GM18511 (cell line): ENCODE measurements around the gene PDGFC.

Experiments
- ATAC-seq: cut with Tn5 transposase; IDR thresholded peaks from one replicate; pipeline ENCODE4 v1.9.1; 2021; ENCODE audit warnings: mild to moderate bottlenecking, moderate library complexity; ENCODE audit not compliant: unreplicated experiment

PDGFC gene

GRCh38 chr4:156975686-156976085, 4.1 kb upstream of the PDGFC start:
- ATAC-seq: no peak

- no peak for ATAC-seq
Observed at GRCh38 chr4:156974264-156974663, 2.7 kb upstream of the PDGFC start.

DNA sequence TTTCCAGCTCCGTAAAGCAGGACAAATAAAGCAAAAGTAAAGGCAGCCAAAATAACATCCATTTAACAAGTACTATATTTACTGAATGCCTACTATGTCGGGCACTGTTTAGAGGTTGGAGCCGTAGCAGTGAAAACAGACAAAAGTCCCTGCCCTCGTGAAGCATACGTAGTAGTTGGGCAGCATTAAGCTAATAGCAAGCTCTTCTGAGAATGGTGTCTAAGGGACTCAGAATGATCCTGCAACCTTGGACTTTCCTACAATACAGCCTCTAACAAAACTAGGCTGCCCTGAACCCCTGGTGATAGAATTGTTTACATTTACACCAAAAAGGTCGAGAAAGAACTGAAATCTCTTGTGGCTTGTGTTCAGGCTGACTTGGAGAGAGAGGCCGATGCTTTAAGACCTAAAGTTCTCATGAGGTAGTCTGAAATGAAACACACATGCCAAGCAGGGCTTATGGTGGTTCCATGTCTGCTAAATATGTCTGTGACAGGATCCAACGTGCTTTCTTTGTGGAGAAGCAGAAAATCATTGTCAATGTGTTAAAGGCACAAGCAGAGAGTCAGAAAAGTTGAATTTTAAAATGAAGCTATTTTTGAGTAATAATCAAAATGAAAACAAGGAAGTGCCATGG, 898 bp upstream of the PDGFC start:
- ATAC-seq: no peak

DNA sequence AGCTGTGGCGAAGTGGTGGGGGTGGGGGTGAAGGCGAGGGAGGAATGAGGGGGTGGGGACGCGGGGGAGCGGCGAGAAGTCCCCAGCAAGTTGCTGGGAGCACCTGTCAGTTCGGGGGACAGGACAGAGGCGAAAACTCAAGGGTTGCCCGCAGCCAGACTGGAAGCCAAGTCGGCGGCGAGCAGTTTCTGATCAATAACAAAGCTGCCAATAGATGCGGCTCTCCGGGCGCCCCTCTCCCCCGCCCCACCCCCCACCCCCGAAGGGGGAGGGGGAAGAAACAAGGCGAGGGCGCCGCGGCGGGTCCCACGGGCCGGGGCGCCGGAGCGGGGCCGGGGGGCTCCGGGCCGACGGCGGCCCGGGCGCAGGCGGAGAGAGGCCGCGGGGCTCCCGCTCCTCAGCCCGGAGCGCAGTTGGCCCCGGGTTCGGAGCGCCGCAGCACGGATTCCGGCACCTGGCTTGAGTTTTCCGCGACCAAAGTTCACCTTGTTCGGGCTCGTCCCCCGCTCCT, 379 bp downstream of the PDGFC start:
- no peak for ATAC-seq

DNA sequence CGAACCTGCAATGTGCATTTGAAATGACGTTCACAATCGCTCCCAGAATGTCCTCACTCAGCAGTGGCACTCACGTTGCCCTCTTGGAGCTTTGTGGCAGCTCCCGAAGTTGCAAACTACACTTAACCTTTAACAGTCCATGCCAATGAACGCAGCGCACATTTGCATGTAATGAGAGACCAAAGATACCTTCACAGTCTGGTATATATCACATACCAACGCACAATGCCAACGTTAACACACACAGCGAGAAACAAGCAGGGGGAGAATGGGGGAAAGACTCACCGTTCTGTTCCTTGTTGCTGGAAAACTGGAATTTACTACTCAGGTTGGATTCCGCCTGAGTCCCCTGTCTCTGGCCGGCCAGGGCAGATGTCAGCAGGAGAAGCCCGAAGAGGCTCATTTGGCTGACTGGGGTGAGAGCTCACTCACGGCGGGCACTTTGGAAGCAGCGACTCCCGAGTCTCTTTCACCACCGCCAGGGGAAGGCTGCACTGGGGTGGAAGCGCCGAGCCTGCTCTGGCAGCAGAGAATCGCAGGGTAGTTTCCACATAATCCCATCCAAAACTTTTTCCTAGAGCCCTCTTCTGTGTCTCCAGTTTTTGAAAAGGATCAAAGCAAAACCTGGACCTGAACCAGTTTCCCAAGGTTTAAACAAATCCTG, 966 bp downstream of the PDGFC start:
- peak; percentile 26 for ATAC-seq

- no peak for ATAC-seq
Observed at GRCh38 chr4:156969911-156970310, 1.7 kb downstream of the PDGFC start.

DNA sequence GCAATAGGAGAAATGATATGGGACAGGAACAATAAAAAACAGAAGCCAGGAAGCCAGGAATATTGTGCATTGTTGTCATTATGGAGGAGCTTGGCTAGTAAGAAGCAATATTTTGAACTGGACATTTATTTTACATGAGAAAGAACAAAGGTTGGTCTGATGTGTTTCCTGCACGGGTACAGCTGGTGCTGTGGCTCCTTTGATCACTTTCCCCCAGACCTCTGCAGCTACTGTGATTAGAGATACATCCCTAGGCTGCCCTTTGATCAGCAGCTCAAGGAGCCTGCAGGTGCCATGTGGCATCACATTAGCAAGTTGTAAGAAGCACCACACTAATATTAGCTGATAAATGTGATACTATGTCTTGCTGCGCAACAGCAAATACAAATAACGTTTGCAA, 2.5 kb downstream of the PDGFC start:
- no peak for ATAC-seq

DNA sequence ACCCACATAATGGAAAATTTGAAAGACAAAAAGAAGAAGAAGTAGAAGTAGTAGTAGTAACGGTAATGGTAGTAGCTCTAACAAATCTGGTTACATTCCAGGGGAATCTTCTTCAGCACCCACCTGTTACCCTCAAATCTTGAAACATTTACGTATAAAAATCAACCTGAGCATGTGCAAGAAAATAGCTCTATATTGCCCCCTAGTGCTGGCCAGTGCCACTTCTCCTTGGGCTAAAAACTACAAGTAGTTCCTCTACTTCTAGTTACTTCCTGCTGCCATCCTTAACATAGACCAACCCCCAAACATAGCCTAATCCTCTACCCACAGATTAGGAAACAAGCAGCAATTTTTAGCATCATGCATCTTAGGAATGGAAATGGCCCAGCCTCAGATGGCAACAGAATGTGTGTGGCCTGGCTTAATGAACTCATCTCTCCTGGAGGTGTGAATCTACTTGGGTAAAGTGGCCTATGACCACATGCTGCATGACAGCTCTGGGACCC, 3.1 kb downstream of the PDGFC start:
- ATAC-seq: peak; percentile 73

DNA sequence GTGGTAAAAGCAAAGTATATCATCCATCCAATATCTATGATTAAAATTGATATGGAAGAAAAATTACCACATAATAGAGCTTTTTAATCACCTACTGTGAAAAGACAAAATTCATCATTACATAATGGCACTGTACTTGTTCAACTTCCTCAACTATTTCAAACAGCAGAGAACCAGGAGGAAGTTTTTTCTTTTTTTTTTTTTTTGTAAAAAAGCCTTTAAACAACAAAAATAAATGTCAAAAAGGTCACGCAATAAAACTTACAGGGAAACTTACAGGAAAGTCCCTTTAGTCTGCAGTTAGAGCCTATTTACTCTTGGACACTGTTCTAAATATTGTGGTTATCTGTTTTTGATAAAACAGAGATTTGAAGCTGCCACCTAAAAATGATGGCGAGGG, 4.8 kb downstream of the PDGFC start:
- ATAC-seq: no peak

GRCh38 chr4:156963419-156963818, 8.2 kb downstream of the PDGFC start:
- no peak for ATAC-seq

DNA sequence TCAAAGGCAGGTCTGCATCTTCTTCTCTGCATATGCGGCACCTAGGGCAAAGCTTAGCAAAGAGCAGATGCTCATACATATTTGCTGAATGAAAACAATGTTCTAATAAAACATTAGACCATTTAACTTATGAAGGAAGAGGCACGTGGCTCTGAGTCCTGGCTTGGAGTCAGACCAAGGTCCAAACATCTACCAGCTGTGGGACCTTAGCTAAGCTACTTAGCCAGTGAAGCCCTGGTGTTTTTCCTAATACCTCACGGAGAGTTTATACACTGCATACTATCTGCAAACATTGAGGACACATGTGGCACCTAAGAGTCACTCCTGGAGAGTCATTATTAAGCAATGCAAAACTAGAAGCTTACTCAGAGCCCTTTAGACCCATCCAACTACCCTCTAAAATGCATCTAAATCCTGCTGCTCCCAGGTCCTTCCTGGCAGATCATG, 9.0 kb downstream of the PDGFC start:
- no peak for ATAC-seq

DNA sequence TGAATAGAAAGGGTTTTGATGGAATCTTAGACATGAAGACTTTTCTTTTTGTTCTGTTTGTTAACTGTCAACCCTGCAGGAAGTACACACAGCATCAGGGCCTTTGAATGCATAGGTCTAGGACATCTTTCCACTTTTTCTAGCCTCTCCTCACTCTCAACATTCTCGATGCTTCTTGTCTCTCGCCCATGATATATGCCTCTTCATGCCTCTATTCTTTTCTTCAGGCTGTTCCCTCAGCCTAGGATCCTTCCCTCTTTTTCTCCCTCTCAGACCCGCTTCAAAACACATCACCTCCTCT, 9.6 kb downstream of the PDGFC start:
- no peak for ATAC-seq

GRCh38 chr4:156961196-156962057, 10.2 kb downstream of the PDGFC start:
- no peak for ATAC-seq

DNA sequence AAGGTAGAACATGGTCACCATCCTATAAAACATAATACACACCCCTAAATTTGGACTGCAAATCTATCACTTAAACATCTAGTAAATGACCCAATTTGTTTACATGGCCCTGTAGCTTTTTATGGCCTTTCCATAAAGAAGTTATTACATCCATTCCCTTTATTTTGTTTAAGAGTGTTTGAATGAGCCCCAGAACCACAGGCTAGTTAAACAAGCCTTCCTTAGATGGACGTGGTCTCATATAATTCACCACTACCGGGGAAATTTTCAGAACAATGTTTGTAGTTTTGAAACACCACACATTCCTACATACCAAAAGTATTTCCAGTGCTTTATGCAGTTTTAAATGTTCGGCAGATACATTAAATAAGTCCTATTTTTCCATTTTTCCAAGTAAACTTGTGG, 12.3 kb downstream of the PDGFC start:
- no peak for ATAC-seq

DNA sequence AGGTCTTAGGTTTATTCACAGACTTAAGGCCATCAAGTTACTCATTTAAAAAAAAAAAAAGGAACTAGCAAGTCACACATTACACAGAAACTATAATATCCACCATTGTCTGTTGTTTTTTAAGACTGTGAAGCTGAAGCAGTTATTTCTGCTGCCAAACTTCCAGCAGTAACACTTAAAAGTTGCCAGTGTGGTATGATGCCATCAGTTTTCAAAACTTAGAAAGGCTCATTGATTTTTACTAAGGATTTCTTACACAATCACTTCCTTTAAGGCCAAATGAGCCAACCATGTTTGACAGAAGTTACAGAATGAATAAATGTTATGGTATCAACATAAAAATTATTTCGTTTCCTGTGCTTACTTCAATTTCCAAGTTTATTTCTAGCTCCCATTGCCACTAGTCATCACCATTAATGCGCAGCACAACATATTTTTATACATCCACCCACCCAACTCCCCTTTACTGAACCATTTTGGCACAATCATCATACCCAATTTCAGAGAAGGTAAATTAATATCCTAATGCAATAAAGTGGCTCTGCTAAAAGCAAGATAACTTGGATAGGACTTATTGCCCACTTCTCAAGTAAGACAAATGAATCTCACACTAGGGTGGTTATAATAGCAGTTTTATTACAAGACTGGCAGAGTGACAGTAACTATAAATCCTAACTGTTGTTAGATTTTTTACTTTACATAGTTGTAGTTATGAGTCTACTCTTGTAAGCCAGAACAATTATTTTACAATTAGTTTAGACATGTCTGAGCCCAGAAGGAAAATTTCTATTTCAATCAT, 13.1 kb downstream of the PDGFC start:
- no peak for ATAC-seq

DNA sequence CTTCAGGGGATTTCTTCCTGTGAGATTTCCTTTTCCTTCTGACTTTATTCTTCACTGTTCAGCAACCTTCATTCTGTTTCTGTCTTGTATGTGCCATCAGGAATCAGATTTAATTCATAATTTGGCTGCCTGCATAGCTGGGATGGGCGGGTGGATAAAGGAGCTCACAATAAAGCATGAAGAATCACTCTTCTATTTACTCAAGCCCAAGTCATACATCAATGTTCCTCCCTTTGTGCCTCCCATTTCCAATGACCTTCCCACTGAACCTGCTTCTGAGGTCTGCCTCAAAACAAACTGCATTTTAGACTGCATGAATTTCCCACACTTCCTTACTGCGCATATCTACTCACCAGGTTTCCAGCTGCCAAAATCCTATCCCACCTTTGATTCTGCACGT, 14.0 kb downstream of the PDGFC start:
- ATAC-seq: no peak

DNA sequence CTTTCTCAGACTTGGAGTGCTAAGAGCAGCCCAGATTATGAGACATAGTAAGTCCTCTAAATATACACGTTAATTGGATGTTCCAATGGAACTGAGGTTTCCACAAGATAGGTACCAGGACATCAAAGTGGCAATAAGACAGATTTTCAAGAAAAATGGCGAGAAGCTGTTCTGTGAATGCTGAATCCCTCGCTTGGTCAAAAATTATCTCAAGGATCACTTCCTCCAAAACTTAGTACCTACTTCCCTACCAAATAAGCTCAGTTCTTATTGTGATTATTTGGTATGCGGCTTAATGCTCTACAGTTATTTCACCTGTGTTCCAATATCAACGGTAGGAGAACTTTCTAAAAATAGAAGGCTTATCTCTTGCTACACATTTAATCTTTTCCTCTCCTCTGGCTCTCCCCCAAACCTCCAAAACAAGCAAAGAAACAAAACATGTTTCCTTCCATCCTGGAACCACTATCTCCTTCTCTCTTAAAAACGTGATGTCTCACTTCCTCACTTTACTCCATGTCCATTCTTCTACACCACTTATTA, 14.7 kb downstream of the PDGFC start:
- no peak for ATAC-seq

- no peak for ATAC-seq
Observed at GRCh38 chr4:156956359-156956758, 15.2 kb downstream of the PDGFC start.

DNA sequence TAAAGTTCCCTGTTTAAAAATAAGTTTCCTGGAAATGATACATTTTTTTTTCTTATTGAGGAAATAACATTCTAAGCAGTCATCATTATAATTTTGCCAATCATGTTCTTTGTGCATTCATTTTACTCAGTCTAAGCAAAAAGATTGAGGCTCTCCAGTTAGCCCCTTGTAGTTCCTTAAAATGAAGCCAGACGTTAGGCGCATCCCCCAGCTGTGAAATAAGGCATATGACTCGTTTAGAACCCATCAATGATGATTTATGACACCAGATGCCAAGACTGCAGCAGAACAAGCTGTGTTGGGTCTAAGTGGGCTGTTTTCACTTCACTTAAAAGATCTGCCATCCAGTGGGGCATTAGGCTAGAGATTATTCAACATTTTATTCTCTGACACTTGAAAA, 17.0 kb downstream of the PDGFC start:
- ATAC-seq: no peak

DNA sequence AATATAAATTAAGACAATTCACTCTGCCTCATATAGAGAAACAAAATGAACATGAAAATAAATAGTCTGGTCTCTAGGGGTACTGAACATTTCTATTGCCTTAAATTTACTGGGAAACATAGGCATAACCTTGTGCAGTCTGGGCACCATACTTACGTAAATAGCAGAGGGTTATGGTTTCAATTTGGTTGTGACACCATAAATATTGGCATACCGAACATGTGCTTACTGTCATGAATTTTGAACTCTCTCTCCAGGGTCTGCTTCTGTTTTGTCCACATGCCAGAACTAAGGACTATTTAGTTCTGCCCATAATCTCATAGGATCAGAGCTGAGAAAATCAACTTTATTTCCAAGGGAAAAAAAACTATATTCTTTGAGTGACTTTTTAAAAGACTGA, 17.6 kb downstream of the PDGFC start:
- no peak for ATAC-seq

GRCh38 chr4:156953001-156953400, 18.6 kb downstream of the PDGFC start:
- no peak for ATAC-seq
